HEK293 (cell line): Measurements from ENCODE around the gene ANGPTL8.
A peak's percentile ranks its signal among the peaks of the same experiment; 100 is the strongest.

ENCODE experiments used
- CTCF ChIA-PET: fragments of 350-600 bp; formaldehyde crosslinking; extraction: SDS; loops from one replicate; lab custom pipeline; 2021; ENCODE audit warnings: antibody characterized with exemption; lab: Yijun Ruan, JAX
- POLR2A ChIA-PET: fragments of 300-600 bp; formaldehyde crosslinking; extraction: SDS; loops from one replicate; lab custom pipeline; 2020; ENCODE audit warnings: antibody characterized with exemption, inconsistent platforms; lab: Yijun Ruan, JAX
- H3K27ac ChIP-seq: fragments of 200-500 bp; sonication (Bioruptor generic); 2 replicates; pipeline ENCODE4 v1.5.1; 2014; ENCODE audit warnings: low read depth, low read length, control low read depth, inconsistent platforms; ENCODE audit errors: extremely low read depth
- H3K36me3 ChIP-seq, 2 experiments: fragments of 200-500 bp in 1 of 2; sonication (Bioruptor generic) in 1 of 2; 1 replicate in 1 of 2; 2 replicates in 1 of 2; pipeline ENCODE4 v1.5.1; 2014 to 2017; ENCODE audit warnings: inconsistent platforms in 2 of 2, low read length in 2 of 2; ENCODE audit not compliant: control insufficient read depth in 2 of 2, insufficient read depth in 1 of 2
- H3K4me1 ChIP-seq: fragments of 200-500 bp; sonication (Bioruptor generic); 2 replicates; pipeline ENCODE4 v1.5.1; 2014; ENCODE audit warnings: mild to moderate bottlenecking, low read length, inconsistent platforms; ENCODE audit not compliant: control insufficient read depth, insufficient read depth
- H3K4me3 ChIP-seq: 2 replicates; pipeline ENCODE4 v1.5.1; 2011; ENCODE audit warnings: low read depth, mild to moderate bottlenecking, control low read depth, low read length, moderate library complexity
- H3K9me3 ChIP-seq: fragments of 200-500 bp; sonication (Bioruptor generic); 2 replicates; pipeline ENCODE4 v1.5.1; 2014; ENCODE audit warnings: low read depth, low read length, inconsistent platforms; ENCODE audit not compliant: control insufficient read depth, insufficient read depth
- KLF8 ChIP-seq: fragments of 450-650 bp; formaldehyde crosslinking; IDR thresholded peaks from 2 replicates; pipeline ENCODE4 v1.5.1; 2016; ENCODE audit warnings: missing biosample characterization, missing genetic modification characterization
- OSR2 ChIP-seq: fragments of 450-650 bp; formaldehyde crosslinking; IDR thresholded peaks from 2 replicates; pipeline ENCODE4 v1.5.1; 2016; ENCODE audit warnings: missing biosample characterization, missing genetic modification characterization
- TCF7L2 ChIP-seq: IDR thresholded peaks from 2 replicates; pipeline ENCODE4 v1.6.1; 2011; ENCODE audit warnings: low read depth, mild to moderate bottlenecking, inconsistent platforms, low read length, moderate library complexity, borderline replicate concordance
- ZBTB7A ChIP-seq: fragments of 450-650 bp; formaldehyde crosslinking; IDR thresholded peaks from 2 replicates; pipeline ENCODE4 v1.5.1; 2016; ENCODE audit warnings: low read depth, missing biosample characterization, missing genetic modification characterization
- ZNF157 ChIP-seq: fragments of 450-650 bp; formaldehyde crosslinking; IDR thresholded peaks from 2 replicates; pipeline ENCODE4 v1.5.1; 2016; ENCODE audit warnings: missing biosample characterization, missing genetic modification characterization
- ZNF292 ChIP-seq: fragments of 450-650 bp; formaldehyde crosslinking; IDR thresholded peaks from 2 replicates; pipeline ENCODE4 v1.5.1; 2016; ENCODE audit warnings: low read depth, missing biosample characterization, missing genetic modification characterization, borderline replicate concordance
- ZNF510 ChIP-seq: fragments of 450-650 bp; formaldehyde crosslinking; IDR thresholded peaks from 2 replicates; pipeline ENCODE4 v1.5.1; 2018; ENCODE audit warnings: mild to moderate bottlenecking, missing genetic modification characterization, missing biosample characterization; ENCODE audit not compliant: insufficient replicate concordance
- ZNF544 ChIP-seq: fragments of 450-650 bp; formaldehyde crosslinking; IDR thresholded peaks from 2 replicates; pipeline ENCODE4 v1.5.0; 2017; ENCODE audit warnings: missing biosample characterization, missing genetic modification characterization
- ZNF704 ChIP-seq: fragments of 450-650 bp; formaldehyde crosslinking; IDR thresholded peaks from 2 replicates; pipeline ENCODE4 v1.5.1; 2016; ENCODE audit warnings: missing biosample characterization, missing genetic modification characterization
- TF ChIP-seq, protein P1 (sequence below): fragments of 450-650 bp; formaldehyde crosslinking; IDR thresholded peaks from 2 replicates; pipeline ENCODE4 v1.5.1; 2016; ENCODE audit warnings: missing biosample characterization, missing genetic modification characterization
- TF ChIP-seq, protein P2 (sequence below): fragments of 450-650 bp; IDR thresholded peaks from 2 replicates; pipeline ENCODE4 v1.5.1; 2018; ENCODE audit warnings: missing biosample characterization, missing genetic modification characterization
- TF ChIP-seq, protein P3 (sequence below): fragments of 450-650 bp; formaldehyde crosslinking; IDR thresholded peaks from 2 replicates; pipeline ENCODE4 v1.5.1; 2016; ENCODE audit warnings: missing biosample characterization, missing genetic modification characterization

ANGPTL8 gene

GRCh38 chr19:11198769-11199424, 40.5 kb upstream of the ANGPTL8 start:
- no peaks in the 10 kb centered on the region for H3K9me3 ChIP-seq
- no peak overlapping the region for H3K27ac ChIP-seq
- H3K4me3 ChIP-seq = no peak overlapping the region
- H3K36me3 ChIP-seq = peaks cover 0 to 15% of the 10 kb centered on the region in 2 experiments; a peak in 1 of 3 replicates
- CTCF ChIA-PET = interaction anchor here (0.6 to 1.8 kb wide), 4 partner anchors 8 to 73 kb away, joined by 3 to 5 read pairs (median 3); no protein-coding TSS in a partner anchor
- POLR2A ChIA-PET = interaction anchor here (2.1 kb wide), 1 partner anchor 56 kb away, joined by 17 read pairs; no protein-coding TSS in a partner anchor
- 0 out of 2 replicates have a peak, but pooled peaks cover 2% of the 10 kb centered on the region for H3K4me1 ChIP-seq
- TF ChIP-seq ZNF510 (tag by site-specific recombination) (no peak), TCF7L2 (no peak), ZNF292 (tag by site-specific recombination) (no peak), ZNF704 (tag by site-specific recombination) (no peak)
- TF ChIP-seq, all 188 proteins: peak for 0

DNA sequence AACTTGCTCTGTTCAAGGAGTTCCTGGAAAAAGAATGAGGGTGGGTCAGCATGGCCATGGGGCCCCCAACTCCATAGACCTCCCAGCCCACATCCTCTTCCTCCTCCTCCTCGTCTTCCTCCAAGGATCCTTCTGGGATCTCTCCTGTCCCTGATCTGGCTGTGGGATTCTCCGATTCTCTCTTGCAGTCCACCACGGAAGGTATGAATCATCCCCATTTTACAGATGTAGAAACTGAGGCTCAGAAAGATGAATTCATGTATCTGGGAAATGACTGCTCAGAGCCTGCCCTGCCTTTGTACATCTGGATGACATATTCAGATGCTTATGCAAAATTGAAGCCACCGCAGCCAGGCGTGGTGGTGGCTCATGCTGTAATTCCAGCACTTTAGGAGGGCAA, 39.9 kb upstream of the ANGPTL8 start:
- no peak overlapping the region for H3K4me3 ChIP-seq
- CTCF ChIA-PET = interaction anchor here (0.5 to 1.8 kb wide), 3 partner anchors 62 to 207 kb away, joined by 3 to 5 read pairs (median 3); no protein-coding TSS in a partner anchor
- H3K9me3 ChIP-seq = no peaks in the 10 kb centered on the region
- TF ChIP-seq ZBTB7A (tag by site-specific recombination) (0 out of 2 replicates have a peak, but pooled peaks have one; percentile 34), OSR2 (tag by site-specific recombination) (no peak), KLF8 (tag by site-specific recombination) (0 out of 2 replicates have a peak, but pooled peaks have one; percentile 49)
- TF ChIP-seq, protein P1, sequence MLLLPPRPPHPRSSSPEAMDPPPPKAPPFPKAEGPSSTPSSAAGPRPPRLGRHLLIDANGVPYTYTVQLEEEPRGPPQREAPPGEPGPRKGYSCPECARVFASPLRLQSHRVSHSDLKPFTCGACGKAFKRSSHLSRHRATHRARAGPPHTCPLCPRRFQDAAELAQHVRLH (tag by site-specific recombination) = 0 out of 2 replicates have a peak, but pooled peaks have one; percentile 19
- TF ChIP-seq, protein P2, sequence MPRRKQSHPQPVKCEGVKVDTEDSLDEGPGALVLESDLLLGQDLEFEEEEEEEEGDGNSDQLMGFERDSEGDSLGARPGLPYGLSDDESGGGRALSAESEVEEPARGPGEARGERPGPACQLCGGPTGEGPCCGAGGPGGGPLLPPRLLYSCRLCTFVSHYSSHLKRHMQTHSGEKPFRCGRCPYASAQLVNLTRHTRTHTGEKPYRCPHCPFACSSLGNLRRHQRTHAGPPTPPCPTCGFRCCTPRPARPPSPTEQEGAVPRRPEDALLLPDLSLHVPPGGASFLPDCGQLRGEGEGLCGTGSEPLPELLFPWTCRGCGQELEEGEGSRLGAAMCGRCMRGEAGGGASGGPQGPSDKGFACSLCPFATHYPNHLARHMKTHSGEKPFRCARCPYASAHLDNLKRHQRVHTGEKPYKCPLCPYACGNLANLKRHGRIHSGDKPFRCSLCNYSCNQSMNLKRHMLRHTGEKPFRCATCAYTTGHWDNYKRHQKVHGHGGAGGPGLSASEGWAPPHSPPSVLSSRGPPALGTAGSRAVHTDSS (tag by site-specific recombination) = peak; percentile 70; the same call in 1 of the 2 replicates
- H3K27ac ChIP-seq = no peak overlapping the region
- H3K4me1 ChIP-seq = 0 out of 2 replicates have a peak, but pooled peaks cover 2% of the 10 kb centered on the region
- POLR2A ChIA-PET = no interaction called here
- peaks cover 0 to 10% of the 10 kb centered on the region in 2 experiments; a peak in 1 of 3 replicates for H3K36me3 ChIP-seq

GRCh38 chr19:11200015-11200574, 39.3 kb upstream of the ANGPTL8 start:
- POLR2A ChIA-PET = interaction anchor here (0.6 kb wide), 1 partner anchor 39 kb away, joined by 3 read pairs; no protein-coding TSS in a partner anchor
- Histone ChIP-seq H3K9me3 (no peaks in the 10 kb centered on the region), H3K4me1 (0 out of 2 replicates have a peak, but pooled peaks cover 2% of the 10 kb centered on the region), H3K27ac (no peak overlapping the region), H3K4me3 (no peak overlapping the region), H3K36me3 (peaks cover 0 to 10% of the 10 kb centered on the region in 2 experiments; a peak in 1 of 3 replicates)
- TF ChIP-seq ZNF544 (tag by site-specific recombination) (no peak), ZNF157 (tag by site-specific recombination) (peak; percentile 95)
- TF ChIP-seq, protein P3, sequence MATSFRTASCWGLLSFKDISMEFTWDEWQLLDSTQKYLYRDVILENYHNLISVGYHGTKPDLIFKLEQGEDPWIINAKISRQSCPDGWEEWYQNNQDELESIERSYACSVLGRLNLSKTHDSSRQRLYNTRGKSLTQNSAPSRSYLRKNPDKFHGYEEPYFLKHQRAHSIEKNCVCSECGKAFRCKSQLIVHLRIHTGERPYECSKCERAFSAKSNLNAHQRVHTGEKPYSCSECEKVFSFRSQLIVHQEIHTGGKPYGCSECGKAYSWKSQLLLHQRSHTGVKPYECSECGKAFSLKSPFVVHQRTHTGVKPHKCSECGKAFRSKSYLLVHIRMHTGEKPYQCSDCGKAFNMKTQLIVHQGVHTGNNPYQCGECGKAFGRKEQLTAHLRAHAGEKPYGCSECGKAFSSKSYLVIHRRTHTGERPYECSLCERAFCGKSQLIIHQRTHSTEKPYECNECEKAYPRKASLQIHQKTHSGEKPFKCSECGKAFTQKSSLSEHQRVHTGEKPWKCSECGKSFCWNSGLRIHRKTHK (tag by site-specific recombination) = no peak
- CTCF ChIA-PET = interaction anchor here (0.5 to 1.8 kb wide), 4 partner anchors 74 to 208 kb away, joined by 3 to 5 read pairs (median 4); no protein-coding TSS in a partner anchor
